OCI-LY7 (cell line): ENCODE measurements around the gene CDC25A. TPM values are rescaled to one million over a fixed set of nuclear protein-coding genes. Genes with fewer than 3 reads are reported as not detected.

Experiments used
- BruUV-seq: library from RNA; stranded (reverse); fragments of 400-500 nt; replicated peaks from 2 replicates; lab custom pipeline; 2021; lab: Mats Ljungman, UMichigan
- CTCF ChIA-PET: fragments of 300-600 bp; sonication (Branson Sonifier 250); formaldehyde crosslinking; loops from one replicate; lab custom pipeline; 2022; ENCODE audit warnings: antibody characterized with exemption; ENCODE audit not compliant: unreplicated experiment; lab: Charles Lee
- POLR2A ChIA-PET: fragments of 300-600 bp; sonication (Branson Sonifier 250); formaldehyde crosslinking; loops from one replicate; lab custom pipeline; 2022; ENCODE audit warnings: antibody characterized with exemption; lab: Charles Lee
- DNase-seq: peaks from one replicate; pipeline ENCODE4 v3.0.0-alpha.2; 2015; ENCODE audit warnings: low spot score
- H2AFZ ChIP-seq: fragments of 200-600 bp; sonication (generic), shearing (Covaris generic); 2 replicates; pipeline ENCODE4 v1.6.1; 2014; ENCODE audit warnings: mild to moderate bottlenecking, antibody characterized with exemption, low read length, moderate library complexity
- H3K27ac ChIP-seq: fragments of 200-600 bp; sonication (generic); 2 replicates; pipeline ENCODE4 v1.5.1; 2014; ENCODE audit warnings: mixed run types, low read depth, mild to moderate bottlenecking, moderate library complexity, low read length, inconsistent platforms; ENCODE audit not compliant: poor library complexity, severe bottlenecking
- H3K36me3 ChIP-seq: fragments of 200-600 bp; sonication (generic); 2 replicates; pipeline ENCODE4 v1.6.1; 2014; ENCODE audit warnings: mild to moderate bottlenecking, antibody characterized with exemption, low read length, moderate library complexity, mixed read lengths; ENCODE audit not compliant: insufficient read depth
- H3K4me1 ChIP-seq: fragments of 200-600 bp; sonication (generic); 2 replicates; pipeline ENCODE4 v1.5.1; 2014; ENCODE audit warnings: mild to moderate bottlenecking, low read length; ENCODE audit not compliant: insufficient read depth, poor library complexity, severe bottlenecking
- H3K4me2 ChIP-seq: fragments of 200-600 bp; sonication (generic); 2 replicates; pipeline ENCODE4 v1.6.1; 2014; ENCODE audit warnings: mild to moderate bottlenecking, low read length
- H3K4me3 ChIP-seq: fragments of 200-600 bp; sonication (generic); 2 replicates; pipeline ENCODE4 v1.5.1; 2014; ENCODE audit warnings: mild to moderate bottlenecking, low read depth, low read length; ENCODE audit not compliant: poor library complexity, severe bottlenecking
- H3K79me2 ChIP-seq: fragments of 200-600 bp; sonication (generic); 2 replicates; pipeline ENCODE4 v1.6.1; 2016; ENCODE audit warnings: low read depth, mild to moderate bottlenecking, low read length, moderate library complexity, mixed read lengths; ENCODE audit not compliant: insufficient read depth
- H3K9me2 ChIP-seq: fragments of 200-600 bp; sonication (generic); 2 replicates; pipeline ENCODE4 v1.6.1; 2016; ENCODE audit warnings: mild to moderate bottlenecking, low read length, mixed read lengths; ENCODE audit not compliant: insufficient read depth
- H3K9me3 ChIP-seq: fragments of 200-600 bp; sonication (generic); 2 replicates; pipeline ENCODE4 v1.6.1; 2014; ENCODE audit warnings: mild to moderate bottlenecking, mixed run types, low read length, mixed read lengths
- H4K20me1 ChIP-seq: fragments of 200-600 bp; sonication (generic); 2 replicates; pipeline ENCODE4 v1.6.1; 2014; ENCODE audit warnings: mild to moderate bottlenecking, antibody characterized with exemption, low read length, moderate library complexity, mixed read lengths; ENCODE audit not compliant: insufficient read depth
- EZH2phosphoT487 ChIP-seq: fragments of 200-600 bp; sonication (generic); IDR thresholded peaks from 2 replicates; pipeline ENCODE4 v1.6.1; 2018; ENCODE audit warnings: low read depth, borderline replicate concordance, mild to moderate bottlenecking, mixed run types, antibody characterized with exemption, low read length, moderate library complexity, mixed read lengths
- intact Hi-C: fragments of 100-400 bp; cut with micrococcal nuclease; formaldehyde crosslinking; loops from one replicate; pipeline ENCODE4 v1.10.0; 2022; ENCODE audit not compliant: unreplicated experiment
- total RNA-seq, 2 experiments: library from RNA; depleted of rRNA in 1 of 2; stranded (reverse); fragments of >200 nt in 1 of 2; shearing (Covaris generic) in 1 of 2; gene quantifications; 2 replicates each; pipeline ENCODE4 v1.2.3, GENCODE V29; 2014 to 2022
- TF ChIP-seq, protein P1 (sequence below): fragments of 200-600 bp; sonication (generic); conservative IDR thresholded peaks from 2 replicates; pipeline ENCODE4 v1.5.1; 2014; ENCODE audit warnings: mild to moderate bottlenecking, antibody characterized with exemption, low read length, moderate library complexity, mixed read lengths

The CDC25A gene
- total RNA-seq, 2 experiments from 2014 or later: 75.4 to 83.4 TPM

DNA sequence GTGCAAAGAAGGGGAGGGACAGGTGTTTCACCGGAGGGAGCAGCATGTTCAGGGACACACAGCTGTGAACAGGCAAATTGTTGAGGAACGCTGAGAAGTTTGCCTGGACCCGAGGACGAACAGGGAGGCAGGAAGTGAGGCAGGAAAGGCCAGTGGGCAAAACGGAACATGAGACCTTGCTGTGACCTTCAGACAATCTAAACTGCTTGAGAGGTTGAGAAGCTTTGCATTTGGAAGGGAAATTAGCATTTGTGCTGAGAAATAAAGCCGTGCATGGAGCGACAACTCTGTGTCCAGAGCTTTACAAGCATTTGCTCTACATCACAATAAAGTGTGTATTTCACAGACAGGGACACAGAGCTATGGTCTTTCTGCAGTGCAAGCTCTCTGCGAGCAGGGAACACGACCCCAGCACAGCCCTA, 47.9 kb downstream of the CDC25A start:
- Histone ChIP-seq H4K20me1 (no peaks in the 10 kb centered on the region), H3K4me3 (no peak overlapping the region), H3K9me2 (no peaks in the 10 kb centered on the region), H3K79me2 (no peaks in the 10 kb centered on the region), H3K9me3 (no peaks in the 10 kb centered on the region), H3K27ac (no peak overlapping the region), H3K4me1 (no peaks in the 10 kb centered on the region), H2AFZ (no peak overlapping the region), H3K36me3 (no peaks in the 10 kb centered on the region), H3K4me2 (no peak overlapping the region)
- ChIA-PET CTCF (no interaction called here), POLR2A (interaction anchor here (0.9 kb wide), 1 partner anchor 10 kb away, joined by 3 read pairs; no protein-coding TSS in a partner anchor)
- no TSS peak for BruUV-seq
- no peak for DNase-seq
- TF ChIP-seq EZH2phosphoT487: no peak
- TF ChIP-seq, protein P1, sequence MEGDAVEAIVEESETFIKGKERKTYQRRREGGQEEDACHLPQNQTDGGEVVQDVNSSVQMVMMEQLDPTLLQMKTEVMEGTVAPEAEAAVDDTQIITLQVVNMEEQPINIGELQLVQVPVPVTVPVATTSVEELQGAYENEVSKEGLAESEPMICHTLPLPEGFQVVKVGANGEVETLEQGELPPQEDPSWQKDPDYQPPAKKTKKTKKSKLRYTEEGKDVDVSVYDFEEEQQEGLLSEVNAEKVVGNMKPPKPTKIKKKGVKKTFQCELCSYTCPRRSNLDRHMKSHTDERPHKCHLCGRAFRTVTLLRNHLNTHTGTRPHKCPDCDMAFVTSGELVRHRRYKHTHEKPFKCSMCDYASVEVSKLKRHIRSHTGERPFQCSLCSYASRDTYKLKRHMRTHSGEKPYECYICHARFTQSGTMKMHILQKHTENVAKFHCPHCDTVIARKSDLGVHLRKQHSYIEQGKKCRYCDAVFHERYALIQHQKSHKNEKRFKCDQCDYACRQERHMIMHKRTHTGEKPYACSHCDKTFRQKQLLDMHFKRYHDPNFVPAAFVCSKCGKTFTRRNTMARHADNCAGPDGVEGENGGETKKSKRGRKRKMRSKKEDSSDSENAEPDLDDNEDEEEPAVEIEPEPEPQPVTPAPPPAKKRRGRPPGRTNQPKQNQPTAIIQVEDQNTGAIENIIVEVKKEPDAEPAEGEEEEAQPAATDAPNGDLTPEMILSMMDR: no peak
- intact Hi-C loops: no loop called here

DNA sequence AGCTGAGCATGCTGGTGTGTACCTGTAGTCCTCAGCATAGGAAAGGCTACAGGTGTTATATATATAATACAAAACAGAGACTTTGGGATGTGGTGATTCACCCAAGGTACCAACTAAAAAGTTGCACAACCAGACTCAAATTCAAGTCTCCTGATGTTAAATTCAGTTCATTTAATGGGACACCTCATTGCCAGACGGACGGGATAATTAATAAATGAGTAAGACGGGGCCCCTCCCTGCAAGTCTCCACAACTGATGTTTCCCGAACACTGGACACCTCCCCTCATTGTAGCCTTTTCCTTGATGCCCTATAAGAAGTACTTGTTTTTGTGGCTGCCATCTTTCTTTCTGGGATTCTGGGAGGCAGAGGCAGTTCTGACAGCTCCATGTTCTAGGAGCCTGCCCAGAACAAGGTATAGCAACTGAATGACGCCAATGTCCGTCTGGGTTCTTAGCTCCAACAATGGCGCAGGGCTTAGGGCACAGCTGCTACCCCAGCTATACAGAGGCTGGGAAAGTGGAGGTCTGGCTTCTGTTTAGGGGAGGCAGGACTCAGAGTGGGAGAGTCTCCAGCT, 50.7 kb downstream of the CDC25A start:
- Histone ChIP-seq H3K9me2 (no peaks in the 10 kb centered on the region), H3K9me3 (no peaks in the 10 kb centered on the region), H3K4me2 (no peak overlapping the region), H3K4me3 (no peak overlapping the region), H2AFZ (no peak overlapping the region), H3K79me2 (no peaks in the 10 kb centered on the region), H3K36me3 (no peaks in the 10 kb centered on the region), H4K20me1 (no peaks in the 10 kb centered on the region), H3K4me1 (no peaks in the 10 kb centered on the region), H3K27ac (no peak overlapping the region)
- POLR2A ChIA-PET: interaction anchor here (0.7 to 1.0 kb wide), 2 partner anchors 17 to 216 kb away, joined by 3 to 4 read pairs; no protein-coding TSS in a partner anchor
- CTCF ChIA-PET: no interaction called here
- TF ChIP-seq EZH2phosphoT487: no peak
- TF ChIP-seq, protein P1: no peak
- BruUV-seq: no TSS peak
- DNase-seq: no peak
- intact Hi-C loops: no loop called here
